HG02798 (cell line): ENCODE data around the gene PPFIA3.
"Not testable (repeated sequence)": the region's sequence is repeated elsewhere in the genome, so short reads cannot be mapped to it uniquely, and the experiment has no call there.

Experiments used
- ATAC-seq: cut with Tn5 transposase; IDR thresholded peaks from one replicate; pipeline ENCODE4 v1.9.1; 2021; ENCODE audit warnings: mild to moderate bottlenecking; ENCODE audit not compliant: unreplicated experiment, poor library complexity

The PPFIA3 gene

DNA sequence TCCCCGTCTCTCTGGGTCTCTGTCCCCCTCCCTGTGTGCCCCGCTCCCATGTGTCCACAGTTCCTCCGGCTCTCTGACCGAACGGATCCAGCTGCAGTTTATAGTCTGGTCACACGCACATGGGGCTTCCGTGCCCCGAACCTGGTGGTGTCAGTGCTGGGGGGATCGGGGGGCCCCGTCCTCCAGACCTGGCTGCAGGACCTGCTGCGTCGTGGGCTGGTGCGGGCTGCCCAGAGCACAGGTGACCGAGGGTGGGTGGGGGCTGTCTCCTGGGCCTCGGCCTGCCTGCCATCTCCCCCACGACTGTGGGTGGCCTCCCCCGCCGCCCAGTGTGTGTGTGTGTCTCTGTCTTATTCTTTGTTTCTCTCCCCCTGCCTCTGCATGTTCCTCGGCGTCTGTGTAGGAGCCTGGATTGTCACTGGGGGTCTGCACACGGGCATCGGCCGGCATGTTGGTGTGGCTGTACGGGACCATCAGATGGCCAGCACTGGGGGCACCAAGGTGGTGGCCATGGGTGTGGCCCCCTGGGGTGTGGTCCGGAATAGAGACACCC is 48.6 kb downstream of the PPFIA3 start:
- ATAC-seq: no peak

DNA sequence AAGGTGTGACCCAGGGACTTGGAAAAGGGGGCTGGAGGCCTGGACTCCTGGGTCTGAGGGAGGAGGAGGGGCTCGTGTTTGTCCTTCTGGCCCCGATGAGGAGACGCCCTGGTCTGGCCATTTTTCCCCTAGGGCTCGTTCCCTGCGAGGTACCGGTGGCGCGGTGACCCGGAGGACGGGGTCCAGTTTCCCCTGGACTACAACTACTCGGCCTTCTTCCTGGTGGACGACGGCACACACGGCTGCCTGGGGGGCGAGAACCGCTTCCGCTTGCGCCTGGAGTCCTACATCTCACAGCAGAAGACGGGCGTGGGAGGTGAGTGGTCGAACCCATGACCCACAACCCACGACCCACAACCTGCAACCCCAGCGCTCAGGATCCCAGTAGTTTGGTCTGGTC is 49.1 kb downstream of the PPFIA3 start:
- no peak for ATAC-seq

DNA sequence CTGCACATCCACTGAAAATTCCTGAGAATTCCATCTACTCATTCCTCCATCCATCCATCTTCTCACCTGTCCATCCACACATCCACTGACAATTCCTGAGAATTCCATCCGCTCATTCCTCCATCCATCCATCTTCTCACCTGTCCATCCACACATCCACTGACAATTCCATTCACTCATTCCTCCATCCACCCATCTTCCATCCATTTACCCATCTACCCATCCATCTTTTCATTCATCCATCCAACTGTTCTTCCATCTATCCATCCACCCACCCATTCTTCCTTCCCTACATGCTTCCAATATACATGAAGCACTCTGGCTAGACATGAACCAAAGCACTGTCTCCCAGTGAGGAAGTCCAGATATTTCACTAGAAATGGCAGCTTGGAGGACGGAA is 53.9 kb downstream of the PPFIA3 start:
- ATAC-seq: no peak

GRCh38 chr19:49180659-49181058 is 61.3 kb downstream of the PPFIA3 start:
- ATAC-seq: no peak

- ATAC-seq: not testable (repeated sequence)
These were observed 62.9 kb downstream of the PPFIA3 start for GRCh38 chr19:49182010-49182847.

DNA sequence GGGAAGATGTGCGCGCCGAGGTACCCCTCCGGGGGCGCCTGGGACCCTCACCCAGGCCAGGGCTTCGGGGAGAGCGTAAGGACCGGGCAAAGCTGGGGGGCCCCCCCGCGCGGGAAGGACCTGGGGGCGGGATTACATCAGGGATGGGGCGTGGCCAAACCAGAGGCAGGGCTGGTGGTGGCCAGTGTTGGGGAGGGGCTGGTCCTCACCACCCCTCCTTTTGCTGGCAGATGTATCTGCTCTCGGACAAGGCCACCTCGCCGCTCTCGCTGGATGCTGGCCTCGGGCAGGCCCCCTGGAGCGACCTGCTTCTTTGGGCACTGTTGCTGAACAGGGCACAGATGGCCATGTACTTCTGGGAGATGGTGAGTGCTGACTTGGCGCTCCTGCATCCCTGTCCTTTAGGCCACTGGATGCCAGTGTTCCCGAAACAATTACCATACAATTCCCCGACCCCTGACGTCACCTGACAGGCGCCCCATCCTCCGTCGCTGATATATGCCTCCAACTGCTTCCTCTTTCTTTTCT is 63.6 kb downstream of the PPFIA3 start:
- no peak for ATAC-seq

DNA sequence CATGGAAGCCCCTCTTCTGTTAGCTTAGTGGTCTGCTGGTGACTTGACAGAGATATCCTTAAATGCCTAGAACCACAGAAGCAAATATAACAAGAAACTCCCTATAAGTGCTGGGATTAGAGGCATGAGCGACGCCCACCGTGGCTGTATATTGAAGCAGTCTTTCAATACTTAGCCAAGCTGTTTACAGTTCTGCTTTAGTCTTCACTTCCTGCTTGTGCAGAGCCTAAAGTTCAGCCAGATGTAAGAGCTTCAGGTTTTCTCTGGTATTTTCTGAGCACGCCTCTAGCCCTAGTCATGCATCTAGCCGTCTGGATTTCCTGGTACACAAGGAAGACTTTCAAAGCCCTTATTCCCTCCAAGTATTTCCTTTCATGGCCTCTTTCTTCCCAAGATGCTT is 66.8 kb downstream of the PPFIA3 start:
- ATAC-seq: no peak

- no peak for ATAC-seq
These were observed 69.4 kb downstream of the PPFIA3 start for GRCh38 chr19:49188626-49189200.

GRCh38 chr19:49189259-49189658 is 69.9 kb downstream of the PPFIA3 start:
- ATAC-seq: no peak

GRCh38 chr19:49190781-49191180 is 71.4 kb downstream of the PPFIA3 start:
- ATAC-seq: no peak

DNA sequence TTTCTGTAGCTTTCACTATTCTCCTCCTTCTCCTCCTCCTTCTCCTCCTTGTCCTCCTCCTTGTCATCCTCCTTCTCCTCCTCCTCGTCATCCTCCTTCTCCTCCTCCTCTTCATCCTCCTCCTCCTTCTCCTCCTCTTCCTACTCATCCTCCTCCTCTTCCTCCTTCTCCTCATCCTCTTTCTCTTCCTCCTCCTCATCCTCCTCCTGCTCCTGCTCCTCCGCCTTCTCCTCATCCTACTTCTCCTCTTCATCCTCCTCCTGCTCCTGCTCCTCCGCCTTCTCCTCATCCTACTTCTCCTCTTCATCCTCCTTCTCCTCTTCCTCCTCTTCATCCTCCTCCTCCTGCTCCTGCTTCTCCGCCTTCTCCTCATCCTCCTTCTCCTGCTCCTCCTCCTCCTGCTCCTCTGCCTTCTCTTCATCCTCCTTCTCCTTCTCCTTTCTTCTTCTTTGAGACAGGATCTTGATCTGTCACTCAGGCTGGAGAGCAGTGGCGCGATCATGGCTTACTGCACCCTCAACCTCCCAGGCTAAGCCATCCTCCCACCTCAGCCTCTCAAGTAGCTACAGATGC is 74.6 kb downstream of the PPFIA3 start:
- ATAC-seq: no peak

DNA sequence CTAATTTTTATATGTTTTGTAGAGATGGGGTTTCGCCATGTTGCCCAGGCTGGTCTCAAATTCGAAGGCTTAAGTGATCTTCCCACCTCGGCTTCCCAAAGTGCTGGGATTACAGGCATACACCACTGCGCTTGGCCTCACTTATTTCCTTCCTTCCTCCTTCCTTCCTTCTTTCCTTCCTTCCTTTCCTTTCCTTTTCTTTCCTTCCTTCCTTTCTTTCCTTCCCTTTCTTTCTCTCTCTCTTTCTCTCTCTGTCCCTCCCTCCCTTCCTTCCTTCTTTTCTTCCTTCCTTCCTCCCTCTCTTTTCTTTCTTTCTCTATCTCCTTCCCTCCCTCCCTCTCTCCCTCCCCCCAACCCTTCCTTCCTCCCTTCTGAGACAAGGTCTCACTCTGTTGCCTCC is 75.1 kb downstream of the PPFIA3 start:
- no peak for ATAC-seq

- no peak for ATAC-seq
These were observed 77.3 kb downstream of the PPFIA3 start for GRCh38 chr19:49196527-49197240.

DNA sequence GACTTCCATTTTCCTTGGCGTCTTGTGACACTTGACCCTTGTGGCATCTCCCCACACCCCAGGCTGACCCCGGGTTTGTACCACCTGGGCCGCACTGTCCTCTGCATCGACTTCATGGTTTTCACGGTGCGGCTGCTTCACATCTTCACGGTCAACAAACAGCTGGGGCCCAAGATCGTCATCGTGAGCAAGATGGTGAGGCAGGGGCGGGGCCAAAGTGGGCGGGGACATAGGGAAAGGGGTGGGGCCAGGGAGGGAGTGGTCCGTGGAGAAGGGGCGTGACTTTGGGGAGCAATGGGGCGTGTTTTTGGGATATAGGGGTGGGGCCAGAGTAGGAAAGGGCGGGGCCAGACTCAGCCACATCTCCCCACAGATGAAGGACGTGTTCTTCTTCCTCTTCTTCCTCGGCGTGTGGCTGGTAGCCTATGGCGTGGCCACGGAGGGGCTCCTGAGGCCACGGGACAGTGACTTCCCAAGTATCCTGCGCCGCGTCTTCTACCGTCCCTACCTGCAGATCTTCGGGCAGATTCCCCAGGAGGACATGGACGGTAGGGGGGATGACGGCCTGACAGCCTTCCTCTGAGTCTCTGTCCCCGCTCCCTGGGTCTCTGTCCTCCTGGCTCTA is 81.0 kb downstream of the PPFIA3 start:
- no peak for ATAC-seq
